K562 (cell line): ENCODE data around the gene ITGB6.

ENCODE experiments used
- FUS ChIP-seq: fragments of 200-400 bp; formaldehyde crosslinking; optimal IDR thresholded peaks from 2 replicates; pipeline ENCODE3; 2017; ENCODE audit warnings: low read depth, low read length
- HNRNPH1 ChIP-seq: fragments of 200-400 bp; formaldehyde crosslinking; optimal IDR thresholded peaks from 2 replicates; pipeline ENCODE3; 2017; ENCODE audit warnings: low read depth, mild to moderate bottlenecking, low read length, moderate library complexity
- POLR2A ChIP-seq: fragments of 450-650 bp; conservative IDR thresholded peaks from 2 replicates; pipeline ENCODE4 v1.6.1; 2016
- SNIP1 ChIP-seq: fragments of 450-650 bp; IDR thresholded peaks from 2 replicates; pipeline ENCODE4 v1.7.1; 2017; ENCODE audit warnings: low read depth, mild to moderate bottlenecking
- ZNF551 ChIP-seq: fragments of 250-450 bp; sonication (Bioruptor Pico); IDR thresholded peaks from 2 replicates; pipeline ENCODE4 v1.5.0; 2021; ENCODE audit warnings: mild to moderate bottlenecking, moderate library complexity
- TF ChIP-seq, protein P1 (sequence below): sonication (generic); formaldehyde crosslinking; IDR thresholded peaks from 2 replicates; pipeline ENCODE4 v1.8.1; 2023; ENCODE audit warnings: mild to moderate bottlenecking, missing genetic modification reagents
- TF ChIP-seq, protein P2 (sequence below): sonication (generic); formaldehyde crosslinking; IDR thresholded peaks from 2 replicates; pipeline ENCODE4 v1.8.0; 2022; ENCODE audit warnings: missing genetic modification reagents, mild to moderate bottlenecking, borderline replicate concordance

DNA sequence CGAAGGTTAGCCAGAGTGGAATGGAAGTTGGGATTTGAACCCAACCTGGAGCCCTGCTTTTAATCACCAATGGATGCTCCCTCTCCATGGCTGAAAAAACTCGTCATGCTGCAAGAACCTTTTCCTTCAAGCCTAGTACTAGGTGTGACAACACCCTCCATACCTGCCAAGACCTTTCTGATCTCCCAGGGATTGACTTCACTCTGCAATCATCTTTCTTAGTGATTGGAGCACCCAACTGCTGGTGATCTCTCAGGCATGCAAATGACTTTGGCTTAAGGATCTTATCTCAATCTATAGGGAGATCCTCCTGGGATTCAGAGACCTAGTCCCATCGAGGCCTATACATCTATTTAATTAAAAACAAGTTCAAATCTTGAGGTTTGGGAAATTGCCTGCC is 23.5 kb upstream of the ITGB6 start:
- TF ChIP-seq FUS (no peak), ZNF551 (CRISPR knock-in tag) (no peak), HNRNPH1 (no peak), SNIP1 (no peak), POLR2A (no peak)
- TF ChIP-seq, protein P1, sequence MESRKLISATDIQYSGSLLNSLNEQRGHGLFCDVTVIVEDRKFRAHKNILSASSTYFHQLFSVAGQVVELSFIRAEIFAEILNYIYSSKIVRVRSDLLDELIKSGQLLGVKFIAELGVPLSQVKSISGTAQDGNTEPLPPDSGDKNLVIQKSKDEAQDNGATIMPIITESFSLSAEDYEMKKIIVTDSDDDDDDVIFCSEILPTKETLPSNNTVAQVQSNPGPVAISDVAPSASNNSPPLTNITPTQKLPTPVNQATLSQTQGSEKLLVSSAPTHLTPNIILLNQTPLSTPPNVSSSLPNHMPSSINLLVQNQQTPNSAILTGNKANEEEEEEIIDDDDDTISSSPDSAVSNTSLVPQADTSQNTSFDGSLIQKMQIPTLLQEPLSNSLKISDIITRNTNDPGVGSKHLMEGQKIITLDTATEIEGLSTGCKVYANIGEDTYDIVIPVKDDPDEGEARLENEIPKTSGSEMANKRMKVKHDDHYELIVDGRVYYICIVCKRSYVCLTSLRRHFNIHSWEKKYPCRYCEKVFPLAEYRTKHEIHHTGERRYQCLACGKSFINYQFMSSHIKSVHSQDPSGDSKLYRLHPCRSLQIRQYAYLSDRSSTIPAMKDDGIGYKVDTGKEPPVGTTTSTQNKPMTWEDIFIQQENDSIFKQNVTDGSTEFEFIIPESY (CRISPR knock-in tag): no peak
- TF ChIP-seq, protein P2, sequence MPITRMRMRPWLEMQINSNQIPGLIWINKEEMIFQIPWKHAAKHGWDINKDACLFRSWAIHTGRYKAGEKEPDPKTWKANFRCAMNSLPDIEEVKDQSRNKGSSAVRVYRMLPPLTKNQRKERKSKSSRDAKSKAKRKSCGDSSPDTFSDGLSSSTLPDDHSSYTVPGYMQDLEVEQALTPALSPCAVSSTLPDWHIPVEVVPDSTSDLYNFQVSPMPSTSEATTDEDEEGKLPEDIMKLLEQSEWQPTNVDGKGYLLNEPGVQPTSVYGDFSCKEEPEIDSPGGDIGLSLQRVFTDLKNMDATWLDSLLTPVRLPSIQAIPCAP (CRISPR knock-in tag): no peak
